Stimulated activated CD4-positive, alpha-beta T cell treated with anti-CD3 and anti-CD28 coated beads, Interleukin-1b, Interleukin-23, amount 100 ng/mL, for 48 hours (primary cell): ENCODE measurements around the gene SIKE1.
"Not testable (repeated sequence)": the region's sequence is repeated elsewhere in the genome, so short reads cannot be mapped to it uniquely, and the experiment has no call there.

Source experiments
- DNase-seq: peaks from one replicate; pipeline ENCODE4 v3.0.0-alpha.2; 2020

The SIKE1 gene

GRCh38 chr1:114780344-114781226 is at the start of gene SIKE1:
SIKE1 (minus strand) TSS chr1:114780685; CDS start chr1:114780607, 78 bp downstream.
- DNase-seq, result peak; percentile 95

- not testable (repeated sequence) for DNase-seq
Measured at GRCh38 chr1:114830075-114830474, 49.6 kb upstream of the SIKE1 start.

GRCh38 chr1:114828251-114828650 is 47.8 kb upstream of the SIKE1 start:
- DNase-seq, result no peak

GRCh38 chr1:114821978-114822377 is 41.5 kb upstream of the SIKE1 start:
- no peak for DNase-seq

GRCh38 chr1:114820392-114820791 is 39.9 kb upstream of the SIKE1 start:
- DNase-seq, result no peak

GRCh38 chr1:114819869-114820268 is 39.4 kb upstream of the SIKE1 start:
- DNase-seq, result no peak

GRCh38 chr1:114804449-114804848 is 24.0 kb upstream of the SIKE1 start:
- DNase-seq, result not testable (repeated sequence)

GRCh38 chr1:114803001-114803400 is 22.5 kb upstream of the SIKE1 start:
- DNase-seq, result no peak

- no peak for DNase-seq
Measured at GRCh38 chr1:114794038-114794437, 13.6 kb upstream of the SIKE1 start.

GRCh38 chr1:114790581-114790980 is 10.1 kb upstream of the SIKE1 start:
- DNase-seq, result not testable (repeated sequence)

GRCh38 chr1:114786440-114786839 is 6.0 kb upstream of the SIKE1 start:
- not testable (repeated sequence) for DNase-seq

GRCh38 chr1:114782476-114782875 is 2.0 kb upstream of the SIKE1 start:
- DNase-seq, result no peak

- DNase-seq, result no peak
Measured at GRCh38 chr1:114779722-114780121, 763 bp downstream of the SIKE1 start.

GRCh38 chr1:114776726-114777125 is 3.8 kb downstream of the SIKE1 start:
- DNase-seq, result not testable (repeated sequence)

- no peak for DNase-seq
Measured at GRCh38 chr1:114771992-114772391, 8.5 kb downstream of the SIKE1 start.

- no peak for DNase-seq
Measured at GRCh38 chr1:114770989-114771388, 9.5 kb downstream of the SIKE1 start.

- DNase-seq, result no peak
Measured at GRCh38 chr1:114764689-114765088, 15.8 kb downstream of the SIKE1 start.

- DNase-seq, result no peak
Measured at GRCh38 chr1:114758256-114758832, 22.1 kb downstream of the SIKE1 start.

- peak; percentile 97 for DNase-seq
Measured at GRCh38 chr1:114757455-114758255, 22.8 kb downstream of the SIKE1 start, which contains the start of gene CSDE1. CSDE1 (minus strand) TSS chr1:114757984; CDS start chr1:114739890, 18,094 bp downstream.

- DNase-seq, result peak; percentile 30
Measured at GRCh38 chr1:114756949-114757454, 23.5 kb downstream of the SIKE1 start.

- no peak for DNase-seq
Measured at GRCh38 chr1:114756009-114756892, 24.2 kb downstream of the SIKE1 start.
